UCSD-AML1 (cell line): ENCODE measurements around the gene MKLN1.
"Not testable (repeated sequence)": the region's sequence is repeated elsewhere in the genome, so short reads cannot be mapped to it uniquely, and the experiment has no call there.

Source experiments
- DNase-seq: peaks from one replicate; lab custom pipeline; 2025; ENCODE audit not compliant: unreplicated experiment; lab: John Stamatoyannopoulos, UW

The MKLN1 gene

DNA sequence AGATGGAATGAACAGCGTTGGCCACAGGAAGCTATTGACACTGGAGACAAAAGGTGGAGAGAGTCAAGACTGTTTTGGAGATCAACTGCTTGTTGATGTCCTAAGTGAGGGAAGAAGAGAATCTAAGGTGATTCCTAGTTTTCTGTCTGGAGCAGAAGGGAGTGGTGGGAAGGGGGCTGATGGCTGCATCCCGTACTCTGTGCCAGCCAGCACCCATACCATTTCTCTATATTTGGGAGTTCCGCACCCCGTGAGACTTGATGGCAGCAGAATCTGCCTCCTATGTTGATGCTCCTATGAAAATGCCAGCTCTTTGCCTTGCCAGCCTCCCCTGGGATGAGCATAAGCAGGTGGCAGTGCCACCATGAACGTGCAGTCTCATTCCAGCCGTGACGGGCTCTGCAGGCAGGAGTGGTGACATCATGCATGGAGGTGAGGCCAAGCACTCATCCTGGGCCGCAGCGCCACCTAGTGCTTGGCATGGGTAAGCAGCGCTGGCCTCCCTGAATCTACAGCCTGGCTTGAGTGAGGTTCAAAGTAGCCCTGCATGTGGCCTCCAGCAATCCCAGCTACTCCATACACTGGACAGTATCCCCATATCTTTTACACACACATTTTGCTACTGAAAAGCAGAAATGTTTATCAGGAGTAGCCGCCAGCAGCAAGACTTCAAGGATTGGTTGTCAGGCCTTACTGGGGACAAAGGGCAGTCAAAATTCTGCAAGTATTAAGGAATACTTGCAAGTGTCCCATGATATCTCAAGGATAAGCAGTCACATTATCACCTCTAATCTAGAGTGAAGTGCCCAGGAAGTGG lies 185.8 kb downstream of the MKLN1 start:
- DNase-seq, result peak; percentile 58

- DNase-seq, result not testable (repeated sequence)
These were observed 187.8 kb downstream of the MKLN1 start for GRCh38 chr7:131515471-131515870.

DNA sequence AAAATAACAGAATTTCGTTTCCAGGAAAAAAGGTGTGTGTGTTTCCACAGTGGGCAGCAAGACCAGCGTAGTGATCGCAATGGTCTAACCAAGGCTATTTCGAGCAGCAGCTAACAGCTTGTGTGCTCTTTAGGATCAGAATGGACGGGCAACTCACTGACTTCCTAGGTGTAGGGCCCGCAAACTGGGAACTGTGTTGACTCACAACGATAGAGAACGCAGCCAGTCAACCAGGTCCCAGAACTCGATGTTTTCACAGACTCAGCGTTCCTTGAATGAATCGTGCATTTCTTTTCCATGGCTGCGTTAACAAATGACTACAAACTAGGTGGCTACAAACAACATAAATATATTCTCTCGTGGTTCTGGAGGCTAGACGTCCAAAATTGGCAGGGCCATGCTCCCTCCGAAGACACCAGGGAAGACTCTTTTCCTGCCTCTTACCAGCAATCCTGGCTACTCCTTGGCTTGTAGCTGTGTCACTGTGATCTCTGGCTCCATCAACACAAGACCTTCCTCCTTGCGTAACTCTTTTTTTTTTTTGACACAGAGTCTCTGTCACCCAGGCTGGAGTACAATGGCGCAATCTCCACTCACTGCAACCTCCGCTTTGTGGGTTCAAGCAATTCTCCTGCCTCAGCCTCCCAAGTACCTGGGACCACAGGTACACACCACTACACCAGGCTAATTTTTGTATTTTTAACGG lies 189.7 kb downstream of the MKLN1 start:
- DNase-seq, result no peak

GRCh38 chr7:131518626-131519025 lies 190.9 kb downstream of the MKLN1 start:
- no peak for DNase-seq

GRCh38 chr7:131521651-131522163 lies 194.0 kb downstream of the MKLN1 start:
- DNase-seq, result no peak

DNA sequence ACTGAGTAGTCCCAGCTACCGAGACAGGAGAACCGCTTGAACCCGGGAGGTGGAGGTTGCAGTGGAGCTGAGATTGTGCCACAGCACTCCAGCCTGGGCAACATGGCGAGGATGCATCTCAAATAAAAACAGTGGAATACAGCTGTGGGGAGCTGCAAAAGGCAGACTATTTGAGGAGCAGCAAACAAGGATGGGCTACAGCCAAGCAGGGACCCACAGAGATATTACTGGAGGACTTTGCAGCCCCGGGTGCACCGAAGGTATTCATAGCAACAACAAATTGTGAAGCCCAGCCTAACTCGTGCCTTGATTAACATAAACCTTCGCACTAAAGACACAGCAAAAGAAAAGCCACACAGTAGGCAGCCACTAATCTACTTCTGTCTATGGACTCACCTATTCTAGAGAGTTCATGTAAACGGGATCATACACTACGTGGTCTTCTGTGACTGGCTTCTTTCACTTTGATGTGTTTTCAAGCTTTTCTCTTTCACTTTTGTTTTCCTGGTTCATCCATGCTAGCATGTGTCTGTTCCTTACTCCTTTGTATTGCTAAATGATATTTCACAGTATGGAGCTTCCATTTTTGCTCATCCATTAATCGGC lies 194.8 kb downstream of the MKLN1 start:
- no peak for DNase-seq

- no peak for DNase-seq
These were observed 196.4 kb downstream of the MKLN1 start for GRCh38 chr7:131524115-131524514.

DNA sequence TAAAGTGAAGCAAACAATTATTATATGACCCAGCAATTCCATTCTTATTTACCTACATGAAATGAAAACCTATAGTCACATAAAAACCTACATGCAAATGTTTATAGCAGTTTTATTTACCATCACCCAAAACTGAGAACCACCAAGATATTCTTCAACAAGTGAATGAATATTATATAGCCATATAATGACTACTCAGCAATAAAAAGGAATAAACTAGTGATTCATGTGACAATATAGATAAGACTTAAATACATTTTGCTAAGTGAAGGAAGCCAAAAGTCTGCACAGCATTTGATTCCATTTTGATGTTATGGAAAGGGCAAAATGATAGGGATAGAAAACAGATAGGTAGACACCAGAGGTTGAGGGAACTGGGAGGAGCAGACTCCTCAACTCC lies 197.0 kb downstream of the MKLN1 start:
- DNase-seq, result no peak

GRCh38 chr7:131525820-131526219 lies 198.1 kb downstream of the MKLN1 start:
- DNase-seq, result no peak

- no peak for DNase-seq
These were observed 199.8 kb downstream of the MKLN1 start for GRCh38 chr7:131527456-131527855.

DNA sequence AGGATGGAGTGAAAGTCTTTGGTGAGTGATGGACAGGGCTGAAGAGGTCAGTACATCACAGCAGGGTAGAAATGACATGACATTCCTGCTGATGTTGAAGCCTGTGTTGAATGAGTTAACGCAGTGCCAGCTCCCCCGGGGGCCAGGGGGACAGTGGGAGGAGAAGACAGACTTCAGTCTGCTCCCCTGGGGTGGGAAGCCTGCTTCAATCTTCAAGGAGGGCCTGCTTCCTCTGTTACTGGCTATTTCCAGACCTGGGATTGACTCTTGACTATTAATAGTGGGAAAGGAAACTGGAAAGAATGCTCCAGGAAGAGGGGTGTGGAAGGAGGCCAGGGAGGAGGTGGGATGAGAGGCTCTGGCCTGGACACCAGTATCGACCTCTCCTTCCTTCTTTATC lies 201.5 kb downstream of the MKLN1 start:
- no peak for DNase-seq

- DNase-seq, result no peak
These were observed 201.9 kb downstream of the MKLN1 start for GRCh38 chr7:131529617-131530016.

- DNase-seq, result no peak
These were observed 202.5 kb downstream of the MKLN1 start for GRCh38 chr7:131530137-131530536.

GRCh38 chr7:131532570-131533091 lies 205.0 kb downstream of the MKLN1 start:
- no peak for DNase-seq

DNA sequence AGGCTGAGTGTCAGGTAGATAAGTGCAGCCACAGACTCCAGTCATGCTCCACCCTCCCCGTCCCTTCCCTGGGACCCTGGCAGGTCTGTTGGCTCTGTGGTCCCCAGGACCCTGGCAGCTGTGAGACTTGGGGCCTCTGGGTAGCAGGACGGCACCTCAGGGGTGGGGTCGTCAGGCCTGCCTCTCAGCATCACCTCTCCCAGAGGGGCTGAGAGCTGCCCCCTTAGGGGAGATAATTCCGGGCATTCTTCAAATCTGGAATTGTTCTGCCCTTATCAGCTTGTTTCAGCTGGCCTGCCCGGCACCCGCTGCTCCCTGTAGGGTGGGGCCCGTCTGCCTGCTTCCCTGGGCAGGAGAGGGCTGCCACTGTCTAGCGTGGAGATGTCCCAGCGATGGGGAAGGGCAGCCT lies 205.5 kb downstream of the MKLN1 start:
- no peak for DNase-seq

DNA sequence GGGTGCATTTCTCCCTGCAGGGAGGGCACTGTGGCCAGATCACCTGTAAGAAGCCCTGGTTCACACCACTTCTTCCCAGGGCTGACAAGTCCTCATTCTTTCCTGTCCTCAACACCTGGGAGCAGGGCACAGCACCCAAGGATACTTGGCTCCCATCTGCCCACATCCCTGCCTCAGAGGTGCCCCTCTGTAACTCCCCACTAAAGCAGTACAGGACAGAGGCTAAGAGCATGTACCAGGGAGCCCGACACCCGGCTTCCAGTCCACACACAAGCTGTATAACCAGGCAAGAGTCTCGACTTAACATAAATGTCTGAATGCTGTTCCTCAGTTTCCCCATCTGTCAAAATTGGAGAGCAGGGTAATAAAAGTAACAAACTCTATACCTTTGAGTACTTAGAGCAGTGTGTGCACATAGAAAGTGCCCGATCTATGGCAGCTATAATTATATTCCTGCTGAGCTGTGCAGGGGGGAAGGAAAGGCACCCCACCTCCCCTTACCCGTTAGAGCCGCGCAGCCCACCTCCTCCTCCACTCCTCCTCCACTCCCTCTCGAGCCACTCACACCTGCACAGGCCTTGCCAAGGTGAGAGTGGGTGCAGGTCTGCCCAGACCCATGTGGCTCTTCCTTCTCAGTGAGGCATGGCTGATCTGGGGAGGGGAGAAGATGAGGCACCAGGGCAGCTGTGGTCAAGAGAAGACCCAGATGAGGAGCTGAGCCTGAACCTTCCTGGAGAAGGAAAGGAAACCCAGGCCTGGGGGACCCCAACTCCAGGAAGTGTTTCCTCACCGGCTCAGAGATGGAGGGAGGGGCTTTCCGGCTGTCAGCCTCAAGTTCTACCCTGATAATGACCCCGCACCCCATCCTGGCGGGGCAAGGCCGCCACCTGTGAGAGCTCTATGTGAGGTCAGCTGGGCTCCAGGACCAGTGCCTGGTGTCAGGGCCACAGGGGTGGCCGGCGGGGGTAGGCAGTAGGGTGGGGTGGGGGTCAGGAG lies 206.2 kb downstream of the MKLN1 start:
- DNase-seq, result no peak

GRCh38 chr7:131536361-131536849 lies 208.7 kb downstream of the MKLN1 start:
- no peak for DNase-seq

GRCh38 chr7:131537571-131537978 lies 209.9 kb downstream of the MKLN1 start:
- no peak for DNase-seq

GRCh38 chr7:131538071-131538812 lies 210.6 kb downstream of the MKLN1 start:
- no peak for DNase-seq

DNA sequence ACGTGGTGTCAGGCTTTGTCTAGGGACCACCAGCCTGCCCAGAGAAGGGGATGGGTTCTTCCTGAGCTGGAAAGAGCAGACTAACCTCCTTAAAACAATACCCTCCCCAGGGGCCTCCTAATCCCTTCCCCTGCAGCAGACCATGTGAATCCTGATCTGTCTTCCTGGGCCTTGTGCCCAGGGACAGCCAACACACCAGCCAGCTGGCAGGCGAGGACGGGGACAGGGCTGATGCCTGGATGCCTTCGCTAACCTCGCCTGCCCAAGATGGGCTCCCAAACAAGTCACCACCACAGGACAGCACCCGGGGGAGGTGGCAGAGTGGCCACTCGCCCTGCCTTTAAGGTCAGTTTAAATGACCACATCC lies 211.1 kb downstream of the MKLN1 start:
- DNase-seq, result no peak
